Stimulated activated CD4-positive, alpha-beta T cell treated with anti-CD3 and anti-CD28 coated beads, Interleukin-2, amount 100 ng/mL, for 48 hours (primary cell): ENCODE results near the gene ERBB4.

ENCODE experiments used
- DNase-seq, 2 donors: peaks; one replicate each; pipeline ENCODE4 v3.0.0-alpha.2; 2020

ERBB4 gene

DNA sequence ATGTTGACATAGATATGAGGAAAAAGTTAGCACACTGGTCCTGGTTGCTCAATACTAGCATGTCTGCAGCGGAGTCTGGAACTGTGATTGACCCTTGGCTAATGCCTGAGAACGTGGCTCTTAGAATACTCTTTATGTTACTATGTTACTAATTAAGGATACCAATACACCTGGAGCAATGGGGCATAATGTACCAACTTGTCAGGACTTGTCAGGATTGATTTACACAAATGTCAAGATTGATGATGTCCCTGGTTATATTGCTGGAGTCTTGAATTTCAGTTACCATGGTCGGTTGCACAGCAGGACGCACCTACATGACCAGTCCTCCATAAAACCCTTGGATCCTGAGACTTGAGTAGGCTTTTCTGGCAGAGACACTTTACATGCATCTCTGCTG lies 1171.3 kb downstream of the ERBB4 start:
- no peak for DNase-seq

GRCh38 chr2:211364911-211365310 lies 1173.7 kb downstream of the ERBB4 start:
- DNase-seq, result no peak

- DNase-seq, result no peak
These were observed 1177.2 kb downstream of the ERBB4 start for GRCh38 chr2:211361383-211361782.

- no peak for DNase-seq
These were observed 1179.3 kb downstream of the ERBB4 start for GRCh38 chr2:211359347-211359746.

- no peak for DNase-seq
These were observed 1180.1 kb downstream of the ERBB4 start for GRCh38 chr2:211358504-211358903.

- DNase-seq, result no peak
These were observed 1184.1 kb downstream of the ERBB4 start for GRCh38 chr2:211354481-211354880.

DNA sequence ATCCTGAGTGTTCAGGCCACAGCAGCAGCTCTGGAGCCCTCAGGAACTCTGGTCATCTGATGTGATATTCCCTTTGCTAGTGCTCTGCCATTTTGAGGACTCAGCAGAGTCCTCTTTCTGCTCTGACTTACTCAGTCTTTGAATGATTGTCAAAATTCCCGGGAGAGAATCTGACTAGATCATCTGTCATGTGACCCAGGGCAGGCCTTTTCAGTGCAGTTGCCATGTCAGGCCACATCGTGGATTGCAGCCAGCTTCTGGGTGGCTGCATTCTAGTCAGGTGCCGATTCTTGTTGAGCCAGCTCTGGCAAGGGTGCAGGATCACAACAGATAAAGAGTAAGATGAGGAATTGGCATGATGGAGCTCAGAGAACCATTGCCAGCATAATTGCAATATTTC lies 1186.6 kb downstream of the ERBB4 start:
- no peak for DNase-seq

DNA sequence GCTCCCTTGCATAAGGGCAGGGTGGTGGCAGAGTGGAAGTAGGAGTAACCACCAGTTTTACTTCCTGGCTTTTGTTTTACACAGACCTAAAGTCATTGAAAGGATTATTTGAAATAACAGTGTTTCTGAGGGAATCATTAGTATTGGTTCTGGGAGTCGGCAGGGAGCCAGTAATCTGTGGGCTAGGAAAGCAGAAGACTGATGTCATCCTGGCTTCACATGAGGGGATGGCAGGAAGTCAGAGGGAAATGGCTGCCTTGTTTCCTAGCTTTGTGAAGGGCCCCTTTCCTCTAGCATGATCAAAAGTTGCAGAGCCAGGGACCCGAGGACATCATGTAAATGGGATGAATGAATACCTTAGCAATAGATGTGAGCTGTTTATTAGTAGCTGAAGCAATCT lies 1189.6 kb downstream of the ERBB4 start:
- no peak for DNase-seq

GRCh38 chr2:211347328-211347727 lies 1191.3 kb downstream of the ERBB4 start:
- DNase-seq, result no peak

GRCh38 chr2:211344289-211344688 lies 1194.3 kb downstream of the ERBB4 start:
- DNase-seq, result no peak

GRCh38 chr2:211333377-211333776 lies 1205.2 kb downstream of the ERBB4 start:
- DNase-seq, result no peak

DNA sequence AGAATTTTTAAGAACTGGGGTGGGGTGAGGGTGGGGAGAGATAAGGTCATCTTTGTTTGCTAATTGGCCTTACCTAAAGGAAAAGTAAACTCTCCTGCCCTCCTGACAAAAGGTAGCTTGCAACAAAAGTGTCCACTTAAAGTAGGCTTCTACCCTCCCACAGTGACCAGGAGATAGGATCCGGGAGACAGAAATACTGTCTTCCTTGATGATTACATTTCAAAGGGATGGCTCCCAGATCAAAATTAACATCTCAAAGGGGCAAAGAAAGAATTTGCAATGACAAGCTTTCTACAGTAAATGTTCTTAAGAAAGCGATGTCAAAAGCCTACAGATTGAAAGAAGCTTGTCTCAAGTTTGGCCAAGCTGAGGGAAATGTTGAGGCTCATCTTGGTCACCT lies 1206.9 kb downstream of the ERBB4 start:
- no peak for DNase-seq

DNA sequence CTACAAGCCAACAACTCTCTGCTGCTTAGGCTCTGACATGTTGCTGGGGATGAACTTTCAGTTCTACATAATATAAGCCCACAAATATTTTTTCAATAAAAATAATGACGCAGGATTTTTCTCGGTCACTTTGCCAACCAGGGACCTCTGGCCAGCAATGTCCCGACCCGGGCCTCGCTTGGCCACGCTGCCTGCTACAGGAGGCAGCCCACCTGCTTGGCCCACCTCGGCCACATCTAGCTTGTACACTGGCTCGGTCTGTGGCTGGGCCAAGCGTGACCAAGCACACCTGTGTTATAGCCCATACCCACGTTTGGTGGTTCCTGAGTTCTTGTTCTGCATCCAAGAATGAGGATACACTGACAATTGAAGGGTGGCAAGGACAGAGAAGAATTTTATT lies 1208.7 kb downstream of the ERBB4 start:
- DNase-seq, result no peak

GRCh38 chr2:211329421-211329820 lies 1209.2 kb downstream of the ERBB4 start:
- DNase-seq, result no peak

- no peak for DNase-seq
These were observed 1210.5 kb downstream of the ERBB4 start for GRCh38 chr2:211328126-211328525.
